Activated CD8-positive, alpha-beta memory T cell treated with anti-CD3 and anti-CD28 coated beads for 36 hours (primary cell): Measurements from ENCODE around the gene IFNB1. TPM values are rescaled to one million over a fixed set of nuclear protein-coding genes. Genes with fewer than 3 reads are reported as not detected.

Experiments used
- CTCF ChIA-PET: fragments of 350-600 bp; sonication (Branson Sonifier 250); formaldehyde crosslinking; loops from one replicate; lab custom pipeline; 2021; ENCODE audit warnings: antibody characterized with exemption; lab: Charles Lee
- POLR2A ChIA-PET: fragments of 350-600 bp; sonication (Branson Sonifier 250); formaldehyde crosslinking; loops from one replicate; lab custom pipeline; 2021; ENCODE audit warnings: antibody characterized with exemption; lab: Charles Lee
- total RNA-seq, 2 experiments: library from RNA; stranded (reverse); gene quantifications; one replicate each; pipeline ENCODE4 v1.2.3, GENCODE V29; 2021

IFNB1 gene
- total RNA-seq, 2 experiments from 2014 or later = 0.36 TPM; not detected in 1

DNA sequence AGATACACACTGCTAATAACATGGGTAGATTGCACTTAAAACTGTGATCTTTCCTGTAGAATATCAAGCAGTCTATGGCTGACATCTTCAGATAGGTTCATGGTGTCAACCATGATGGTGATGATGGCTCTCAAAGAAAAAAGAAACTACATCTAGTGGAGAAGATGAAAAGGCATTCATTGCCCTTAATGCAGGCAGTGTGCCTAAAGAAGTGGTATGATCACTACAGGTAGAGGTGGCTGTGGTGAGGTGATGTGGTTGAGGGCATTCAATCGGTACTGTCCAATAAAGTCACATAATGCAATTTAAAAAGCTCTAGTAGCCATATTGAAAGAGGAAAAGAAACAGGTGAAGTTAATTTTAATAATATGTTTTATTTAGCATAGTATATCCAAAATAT, 3.1 kb upstream of the IFNB1 start:
- ChIA-PET POLR2A (no interaction called here), CTCF (no interaction called here)

- POLR2A ChIA-PET = no interaction called here
- CTCF ChIA-PET = interaction anchor here (1.2 to 1.5 kb wide), 2 partner anchors 18 to 31 kb away, joined by 3 to 10 read pairs; no protein-coding TSS in a partner anchor
Measured at GRCh38 chr9:21078702-21079101, 960 bp upstream of the IFNB1 start.

DNA sequence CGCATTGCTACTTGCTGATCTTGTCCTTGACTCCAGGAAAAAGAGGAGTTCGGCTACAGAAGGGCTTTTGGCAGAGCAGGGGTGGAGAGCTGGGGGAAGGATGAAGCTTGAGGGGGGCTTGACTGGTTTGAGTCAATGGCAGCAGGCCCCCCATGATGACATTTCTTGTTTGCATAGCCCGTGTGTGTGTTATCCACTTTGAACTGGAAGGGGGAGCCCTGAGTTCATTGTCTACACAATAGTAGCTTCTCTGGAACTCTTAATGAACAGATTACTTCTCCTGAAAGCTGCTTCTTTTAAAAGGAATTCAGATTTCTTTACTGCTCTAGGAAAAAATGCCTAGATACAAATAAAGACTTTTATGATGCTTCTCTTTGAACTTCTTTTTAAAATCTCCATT, 2.3 kb downstream of the IFNB1 start:
- CTCF ChIA-PET = interaction anchor here (1.0 kb wide), 1 partner anchor 37 kb away, joined by 4 read pairs; no protein-coding TSS in a partner anchor
- POLR2A ChIA-PET = no interaction called here

DNA sequence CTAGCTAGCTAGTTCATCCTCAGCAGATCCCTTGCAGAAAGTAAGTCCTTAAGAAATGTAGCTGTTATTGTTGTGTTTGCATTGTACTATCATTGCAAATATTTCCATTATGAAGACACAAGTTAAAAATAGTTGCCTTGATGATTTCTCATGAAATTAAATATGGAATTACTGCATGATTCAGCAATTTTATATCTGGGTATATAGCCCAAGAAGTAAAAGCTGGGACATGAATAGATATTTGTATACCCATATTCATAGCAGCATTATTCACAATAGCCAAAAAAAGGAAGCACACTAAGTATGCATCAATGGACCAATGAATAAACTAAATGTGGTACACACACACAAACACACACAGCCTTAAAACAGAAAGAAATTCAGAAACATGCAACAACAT, 6.8 kb downstream of the IFNB1 start:
- POLR2A ChIA-PET = no interaction called here
- CTCF ChIA-PET = no interaction called here

DNA sequence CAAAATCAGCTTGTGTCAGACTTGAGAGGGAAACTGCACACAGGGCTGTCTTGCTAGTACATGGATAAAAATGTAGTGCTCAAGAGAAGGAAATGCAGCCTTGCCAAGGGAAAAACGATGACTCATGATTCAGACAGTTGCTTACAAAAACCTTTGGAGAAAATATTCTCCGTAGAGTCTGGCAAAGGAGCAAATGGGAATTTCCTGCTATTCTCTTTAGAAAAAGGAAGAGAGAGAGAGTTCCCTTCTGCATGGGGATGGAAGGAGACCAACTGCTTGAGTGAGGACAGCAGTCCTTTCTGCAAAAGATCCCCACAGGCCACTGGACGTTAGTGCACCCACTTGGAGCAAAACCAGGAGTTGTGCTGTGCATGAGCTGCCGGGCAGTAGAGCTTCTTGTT, 7.6 kb downstream of the IFNB1 start:
- CTCF ChIA-PET = no interaction called here
- POLR2A ChIA-PET = no interaction called here

DNA sequence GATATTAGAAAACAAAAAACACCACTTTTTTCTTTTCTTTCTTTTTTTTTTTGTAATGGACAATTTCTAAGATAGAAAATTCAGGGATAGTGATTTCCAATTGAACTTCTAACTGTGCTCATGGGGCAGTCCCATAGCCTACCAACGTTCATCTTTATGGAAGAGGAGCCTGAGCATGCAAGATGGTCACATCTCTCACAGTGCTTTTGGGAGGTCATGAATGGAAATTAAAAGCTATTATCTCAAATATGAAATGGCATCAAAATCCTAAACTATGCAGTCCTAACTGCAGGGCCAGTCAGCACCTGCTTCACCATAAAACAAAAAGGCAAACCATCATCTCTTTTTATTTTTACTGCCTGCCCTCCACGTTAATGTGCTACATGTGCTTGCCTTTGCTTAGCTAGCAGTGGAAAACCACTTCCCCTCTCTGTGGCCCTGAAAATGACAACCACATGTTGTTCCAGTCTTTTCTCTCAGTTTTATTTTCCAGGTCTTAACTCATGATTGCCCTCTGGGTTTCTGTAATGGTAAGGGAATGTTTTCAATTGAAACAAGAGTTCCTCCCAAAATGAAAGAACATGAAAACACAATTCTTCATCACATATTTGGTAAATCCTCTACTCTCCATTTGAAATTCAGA, 16.7 kb downstream of the IFNB1 start:
- POLR2A ChIA-PET = no interaction called here

DNA sequence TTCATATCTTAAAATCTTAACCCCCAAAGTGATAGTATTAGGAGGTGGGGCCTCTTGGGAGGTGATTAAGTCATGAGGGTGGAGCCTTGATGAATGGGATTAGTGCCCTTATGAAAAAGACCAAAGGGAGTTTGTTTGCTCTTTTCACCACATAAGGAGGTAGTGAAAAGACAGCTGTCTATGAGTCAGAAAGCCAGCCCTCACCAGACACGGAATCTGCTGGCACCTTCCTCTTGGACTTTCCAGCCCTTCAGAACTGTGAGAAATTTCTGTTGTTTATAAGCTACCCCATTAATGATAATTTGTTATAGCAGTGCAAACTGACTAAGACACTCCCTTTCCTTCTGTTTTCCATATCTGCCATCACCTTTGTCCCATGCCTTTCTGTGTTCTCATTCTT, 20.8 kb downstream of the IFNB1 start:
- POLR2A ChIA-PET = no interaction called here
- CTCF ChIA-PET = interaction anchor here (0.8 kb wide), 1 partner anchor 9 kb away, joined by 3 read pairs; no protein-coding TSS in a partner anchor

More for the DNA sequence above, 16.7 kb downstream of the IFNB1 start:
- CTCF ChIA-PET = no interaction called here

DNA sequence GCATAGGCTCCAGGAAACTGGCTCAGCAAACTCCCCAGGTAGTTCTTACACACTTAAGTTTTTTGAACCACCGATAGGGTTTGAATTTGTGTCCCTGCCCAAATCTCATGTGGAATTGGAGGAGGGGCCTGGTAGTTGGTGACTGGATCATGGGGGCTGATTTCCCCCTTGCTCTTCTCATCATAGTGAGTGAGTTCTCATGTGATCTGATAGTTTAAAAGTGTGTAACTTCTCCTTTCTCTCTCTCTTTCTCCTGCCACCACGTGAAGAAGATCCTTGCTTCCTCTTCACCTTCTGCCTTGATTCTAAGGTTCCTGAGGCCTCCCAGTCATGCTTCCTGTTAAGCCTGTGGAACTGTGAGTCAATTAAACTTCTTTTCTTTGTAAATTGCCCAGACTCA, 23.9 kb downstream of the IFNB1 start:
- POLR2A ChIA-PET = no interaction called here
- CTCF ChIA-PET = no interaction called here

DNA sequence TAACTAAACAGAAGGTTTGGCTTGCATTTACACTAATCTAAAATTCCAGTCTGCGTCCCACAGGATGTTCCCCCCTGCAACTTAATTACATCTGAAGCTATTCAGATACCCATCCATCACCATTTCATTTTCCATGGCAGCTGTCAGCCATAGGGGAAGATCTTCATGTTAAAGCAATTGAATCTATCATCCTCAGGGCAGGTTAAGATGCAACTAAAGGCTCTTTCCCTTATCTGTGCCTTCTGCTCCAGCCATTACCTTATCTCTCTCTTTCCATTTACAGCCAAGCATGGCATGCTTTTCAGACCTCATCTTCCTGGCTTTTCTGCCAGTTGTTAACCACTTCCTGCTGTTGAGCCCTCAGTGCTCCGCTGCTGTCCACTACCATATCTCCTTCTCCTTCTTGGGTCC, 30.5 kb downstream of the IFNB1 start:
- POLR2A ChIA-PET = interaction anchor here (0.5 kb wide), 1 partner anchor 16 kb away, joined by 3 read pairs; the partner anchor contains the start of gene HACD4
- CTCF ChIA-PET = interaction anchor here (1.0 kb wide), 1 partner anchor 10 kb away, joined by 3 read pairs; no protein-coding TSS in a partner anchor

- CTCF ChIA-PET = no interaction called here
- POLR2A ChIA-PET = interaction anchor here (0.7 kb wide), 1 partner anchor 692 kb away, joined by 3 read pairs; no protein-coding TSS in a partner anchor
Measured at GRCh38 chr9:21043841-21044240, 33.9 kb downstream of the IFNB1 start.

GRCh38 chr9:21042466-21042865, 35.3 kb downstream of the IFNB1 start:
- POLR2A ChIA-PET = no interaction called here
- CTCF ChIA-PET = no interaction called here

GRCh38 chr9:21039302-21039701, 38.4 kb downstream of the IFNB1 start:
- POLR2A ChIA-PET = no interaction called here

GRCh38 chr9:21037278-21037677, 40.5 kb downstream of the IFNB1 start:
- CTCF ChIA-PET = no interaction called here
- POLR2A ChIA-PET = no interaction called here

More at GRCh38 chr9:21039302-21039701, 38.4 kb downstream of the IFNB1 start:
- CTCF ChIA-PET = no interaction called here

- ChIA-PET CTCF (interaction anchor here (0.6 to 1.7 kb wide), 2 partner anchors 66 to 79 kb away, joined by 3 read pairs; no protein-coding TSS in a partner anchor), POLR2A (interaction anchor here (0.5 to 1.5 kb wide), 4 partner anchors 10 to 409 kb away, joined by 3 to 11 read pairs (median 4); partner anchors contain the start of gene MLLT3)
Measured at GRCh38 chr9:21031808-21032183, 45.9 kb downstream of the IFNB1 start.

- ChIA-PET CTCF (interaction anchor here (0.6 to 1.7 kb wide), 2 partner anchors 66 to 79 kb away, joined by 3 read pairs; no protein-coding TSS in a partner anchor), POLR2A (interaction anchor here (0.5 to 1.5 kb wide), 5 partner anchors 11 to 409 kb away, joined by 3 to 11 read pairs (median 3); partner anchors contain the start of gene MLLT3)
Measured at GRCh38 chr9:21031091-21031807, 46.5 kb downstream of the IFNB1 start, which contains the start of gene HACD4. Gene HACD4, minus strand, starts transcription at chr9:21031640. Its CDS starts 50 bp downstream, at chr9:21031590.

DNA sequence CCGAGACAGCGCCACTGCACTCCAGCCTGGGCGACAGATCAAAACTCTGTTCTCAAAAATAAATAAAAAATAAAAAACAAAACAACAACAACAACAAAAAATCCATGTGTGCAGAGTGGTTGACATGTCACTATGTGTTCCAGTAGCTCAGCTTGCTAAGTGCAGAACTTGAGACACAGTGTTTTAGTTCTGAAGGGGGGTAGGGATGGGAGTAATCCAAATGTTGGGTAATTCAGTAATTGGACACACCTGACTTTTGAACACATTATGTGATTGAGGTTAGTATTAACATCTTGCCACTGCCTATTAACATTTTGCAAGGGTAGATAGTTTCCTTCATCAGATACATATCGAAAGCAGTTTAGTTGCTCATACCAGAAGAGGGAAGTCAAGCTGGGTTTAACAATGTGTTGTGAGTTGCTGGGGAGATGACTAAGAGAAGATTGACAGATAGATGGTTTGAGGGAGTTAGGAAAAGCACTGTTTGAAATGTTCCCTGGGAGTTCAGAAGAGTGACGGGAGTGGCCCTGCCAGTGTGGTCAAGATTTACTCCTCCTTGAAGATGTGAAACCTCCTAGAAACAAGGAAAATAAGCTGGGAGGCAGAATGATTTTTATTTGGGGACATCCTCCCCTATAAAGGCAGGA, 47.2 kb downstream of the IFNB1 start:
- POLR2A ChIA-PET = interaction anchor here (0.7 to 1.5 kb wide), 3 partner anchors 14 to 408 kb away, joined by 3 to 11 read pairs (median 4); partner anchors contain the start of genes FOCAD and MLLT3
- CTCF ChIA-PET = interaction anchor here (0.6 kb wide), 1 partner anchor 433 kb away, joined by 3 read pairs; no protein-coding TSS in a partner anchor

GRCh38 chr9:21029661-21030060, 48.1 kb downstream of the IFNB1 start:
- ChIA-PET POLR2A (no interaction called here), CTCF (no interaction called here)

DNA sequence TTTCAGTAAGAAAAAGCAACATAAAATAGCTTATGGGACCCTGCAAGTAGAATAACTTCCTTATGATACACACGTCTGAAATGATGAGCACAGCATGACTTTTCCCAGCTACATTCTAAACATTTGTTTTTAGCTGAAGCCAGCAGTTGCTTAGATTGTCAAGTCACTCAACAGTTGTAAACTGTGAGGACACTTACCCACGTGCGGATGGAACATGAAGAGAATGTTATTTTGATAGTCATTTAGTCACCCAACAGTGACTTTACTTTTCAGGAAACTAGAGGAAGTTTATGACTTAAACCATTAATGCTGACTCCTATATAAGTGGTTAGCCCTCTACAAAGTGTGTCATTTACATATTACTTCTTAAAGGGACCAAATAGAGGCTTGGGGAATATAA, 49.3 kb downstream of the IFNB1 start:
- ChIA-PET CTCF (no interaction called here), POLR2A (no interaction called here)

DNA sequence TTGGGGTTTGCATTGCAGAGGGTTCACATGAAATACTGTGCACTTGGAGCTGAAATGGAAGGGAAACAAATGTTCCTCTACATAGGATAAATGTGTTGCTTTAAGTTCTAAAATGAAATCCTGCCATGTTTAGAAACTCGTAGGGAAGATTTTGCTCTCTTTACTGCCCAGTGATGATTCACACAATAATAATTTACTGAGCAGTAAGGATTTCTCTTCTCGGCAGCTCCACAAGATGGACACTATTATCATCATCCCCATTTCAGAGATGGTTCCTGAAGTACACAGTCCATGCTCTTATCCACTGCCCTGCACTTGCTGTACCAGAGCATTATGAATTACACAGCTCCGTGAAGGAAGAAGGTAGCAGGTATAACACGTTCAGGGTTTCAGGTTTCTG, 50.4 kb downstream of the IFNB1 start:
- CTCF ChIA-PET = interaction anchor here (0.9 kb wide), 1 partner anchor 9 kb away, joined by 3 read pairs; no protein-coding TSS in a partner anchor
- POLR2A ChIA-PET = no interaction called here
